K562 (cell line): ENCODE measurements around the gene PRAMEF12. TPM values are rescaled to one million over a fixed set of nuclear protein-coding genes. Genes with fewer than 3 reads are reported as not detected.
A peak's percentile ranks its signal among the peaks of the same experiment; 100 is the strongest.

ENCODE experiments used
- CBFA2T2 ChIP-seq: fragments of 450-650 bp; conservative IDR thresholded peaks from 2 replicates; pipeline ENCODE4 v1.6.1; 2017; ENCODE audit warnings: mild to moderate bottlenecking
- CGGBP1 ChIP-seq: fragments of 250-450 bp; sonication (Bioruptor Pico); IDR thresholded peaks from 2 replicates; pipeline ENCODE4 v1.9.0; 2021; ENCODE audit warnings: mild to moderate bottlenecking
- CUX1 ChIP-seq: fragments of 200-800 bp; sonication (Bioruptor generic); IDR thresholded peaks from 2 replicates; pipeline ENCODE4 v1.6.1; 2016; ENCODE audit warnings: missing genetic modification characterization, missing compliant biosample characterization
- DACH1 ChIP-seq: fragments of 450-650 bp; IDR thresholded peaks from 2 replicates; pipeline ENCODE4 v1.6.1; 2018; ENCODE audit not compliant: partially characterized antibody
- EP300 ChIP-seq: IDR thresholded peaks from 2 replicates; pipeline ENCODE4 v1.6.1; 2012; ENCODE audit warnings: low read length, improper control_type of control experiment
- ETV1 ChIP-seq: fragments of 450-650 bp; conservative IDR thresholded peaks from 2 replicates; pipeline ENCODE4 v1.6.1; 2016; ENCODE audit warnings: missing genetic modification characterization, control low read depth, low read depth, missing compliant biosample characterization
- FOXM1 ChIP-seq, 2 experiments: fragments of 450-650 bp in 1 of 2; sonication (generic) in 1 of 2; formaldehyde crosslinking in 1 of 2; IDR thresholded peaks; 2 replicates each; pipeline versions ENCODE4 v1.6.1 to v1.9.0; 2017 to 2022; ENCODE audit warnings: low read depth in 2 of 2, mild to moderate bottlenecking in 2 of 2, missing genetic modification reagents in 1 of 2, moderate library complexity in 1 of 2
- HNRNPLL ChIP-seq: fragments of 200-400 bp; formaldehyde crosslinking; IDR thresholded peaks from 2 replicates; pipeline ENCODE4 v1.6.1; 2017; ENCODE audit warnings: low read length, low read depth, mild to moderate bottlenecking; ENCODE audit not compliant: poor library complexity, severe bottlenecking
- HOXB6 ChIP-seq: fragments of 250-450 bp; sonication (Bioruptor Pico); IDR thresholded peaks from 2 replicates; pipeline ENCODE4 v1.5.1; 2022; ENCODE audit warnings: mild to moderate bottlenecking, borderline replicate concordance
- MAFF ChIP-seq: IDR thresholded peaks from 2 replicates; pipeline ENCODE4 v1.6.1; 2012; ENCODE audit warnings: low read length, improper control_type of control experiment
- MAZ ChIP-seq, 2 experiments: fragments of 450-650 bp in 1 of 2; sonication (generic) in 1 of 2; formaldehyde crosslinking; IDR thresholded peaks in 1 of 2; conservative IDR thresholded peaks in 1 of 2; 2 replicates each; pipeline versions ENCODE4 v1.4.0 to v1.5.0; 2020; ENCODE audit warnings: mild to moderate bottlenecking in 1 of 2, missing genetic modification reagents in 1 of 2
- NCOA1 ChIP-seq: fragments of 450-650 bp; IDR thresholded peaks from 2 replicates; pipeline ENCODE4 v1.6.1; 2016; ENCODE audit warnings: low read depth
- NFRKB ChIP-seq: fragments of 450-650 bp; IDR thresholded peaks from 2 replicates; pipeline ENCODE4 v1.6.1; 2016; ENCODE audit warnings: low read depth
- NUFIP1 ChIP-seq: fragments of 450-650 bp; IDR thresholded peaks from 2 replicates; pipeline ENCODE4 v1.6.1; 2018; ENCODE audit not compliant: partially characterized antibody
- SMARCA4 ChIP-seq: fragments of 450-650 bp; IDR thresholded peaks from 2 replicates; pipeline ENCODE4 v1.6.1; 2016
- SOX6 ChIP-seq: fragments of 450-650 bp; IDR thresholded peaks from 2 replicates; pipeline ENCODE4 v1.6.1; 2014; ENCODE audit warnings: mild to moderate bottlenecking
- STAT5B ChIP-seq: fragments of 250-450 bp; sonication (Bioruptor Pico); IDR thresholded peaks from 2 replicates; pipeline ENCODE4 v1.8.0; 2021; ENCODE audit warnings: mild to moderate bottlenecking, inconsistent platforms
- U2AF2 ChIP-seq: fragments of 200-400 bp; formaldehyde crosslinking; optimal IDR thresholded peaks from 2 replicates; pipeline ENCODE3; 2017; ENCODE audit warnings: low read depth, mild to moderate bottlenecking, low read length
- XRCC5 ChIP-seq: fragments of 200-400 bp; formaldehyde crosslinking; IDR thresholded peaks from 2 replicates; pipeline ENCODE4 v1.6.1; 2017; ENCODE audit warnings: low read depth, mild to moderate bottlenecking, low read length
- ZHX1 ChIP-seq: fragments of 150-350 bp; conservative IDR thresholded peaks from 2 replicates; pipeline ENCODE4 v1.6.1; 2014; ENCODE audit warnings: low read length
- ZNF124 ChIP-seq: sonication (generic); formaldehyde crosslinking; IDR thresholded peaks from 2 replicates; pipeline ENCODE4 v1.8.1; 2022; ENCODE audit warnings: missing genetic modification reagents
- ZNF717 ChIP-seq: fragments of 250-450 bp; sonication (Bioruptor Pico); IDR thresholded peaks from 2 replicates; pipeline ENCODE4 v1.5.0; 2021
- ZNF780A ChIP-seq: fragments of 250-450 bp; sonication (Bioruptor Pico); IDR thresholded peaks from 2 replicates; pipeline ENCODE4 v1.5.0; 2021; ENCODE audit warnings: mild to moderate bottlenecking
- polyA plus RNA-seq, 8 experiments: library from polyadenylated mRNA; depleted of rRNA in 4 of 8; stranded (reverse) in 5 of 8; unstranded in 3 of 8; fragments of >200 nt; fragmentation: Nextera tagmentation in 2 of 8; fragmentation: Illumina TruSeq in 1 of 8; extraction: Ambion mirVana in 2 of 8; extraction: Trizol in 1 of 8; gene quantifications; 2 replicates each; pipeline versions ENCODE4 v1.2.1 to v1.2.3, GENCODE V29; 2011 to 2014; ENCODE audit warnings: inconsistent platforms in 1 of 8, missing spikeins in 1 of 8
- total RNA-seq, 7 experiments: library from RNA; depleted of rRNA in 6 of 7; stranded (reverse); fragments of >200 nt in 6 of 7; fragmentation: Illumina TruSeq in 2 of 7; extraction: Trizol in 2 of 7; gene quantifications; 2 replicates each; pipeline versions ENCODE4 v1.2.1 to v1.2.3, GENCODE V29; 2011 to 2021; ENCODE audit warnings: low replicate concordance in 1 of 7

Gene PRAMEF12
- total and polyA plus RNA-seq, 9 of the 15 experiments (the other 6 are each of a cell fraction or from before 2014, with no cell fraction given), result not detected

- TF ChIP-seq MAZ (CRISPR knock-in tag; conservative IDR thresholded peaks at IDR 0.05 in 1 of 2, IDR thresholded peaks at IDR 0.05 in 1 of 2) (peak in 1 of 2 experiments; percentile 47; a peak in 1 of 4 replicates), XRCC5 (no peak), NCOA1 (no peak), HNRNPLL (no peak), ZHX1 (no peak), NFRKB (no peak), EP300 (peak; percentile 12; the same call in 1 of the 2 replicates), MAFF (peak; percentile 74), NUFIP1 (no peak), CBFA2T2 (no peak), U2AF2 (no peak), SMARCA4 (peak; percentile 62), CGGBP1 (CRISPR knock-in tag) (no peak), DACH1 (no peak), STAT5B (no peak), ZNF717 (CRISPR knock-in tag) (no peak), ZNF124 (no peak), SOX6 (0 out of 2 replicates have a peak, but pooled peaks have one; percentile 57), ETV1 (tag) (no peak), FOXM1 (IDR thresholded peaks at IDR 0.05; ENCODE audit: low read depth) (no peak), FOXM1 (CRISPR knock-in tag; IDR thresholded peaks at IDR 0.05; ENCODE audit: low read depth) (no peak), ZNF780A (no peak), CUX1 (CRISPR knock-in tag) (no peak), HOXB6 (CRISPR knock-in tag) (no peak)
These were observed 37.3 kb downstream of the PRAMEF12 start (continued) for GRCh38 chr1:12810691-12811408.
